Activated CD4-positive, alpha-beta T cell treated with anti-CD3 and anti-CD28 coated beads, Interleukin-2, amount 50 U/mL, for 24 hours (primary cell): ENCODE data around the gene ZMYM3.

Experiments used
- DNase-seq, 2 donors: peaks; one replicate each; pipeline ENCODE4 v3.0.0-alpha.2; 2020; ENCODE audit warnings: low read depth in 1 of 2, low spot score in 1 of 2

Gene ZMYM3

GRCh38 chrX:71214604-71215337 is 39.2 kb downstream of the ZMYM3 start:
- no peak for DNase-seq

DNA sequence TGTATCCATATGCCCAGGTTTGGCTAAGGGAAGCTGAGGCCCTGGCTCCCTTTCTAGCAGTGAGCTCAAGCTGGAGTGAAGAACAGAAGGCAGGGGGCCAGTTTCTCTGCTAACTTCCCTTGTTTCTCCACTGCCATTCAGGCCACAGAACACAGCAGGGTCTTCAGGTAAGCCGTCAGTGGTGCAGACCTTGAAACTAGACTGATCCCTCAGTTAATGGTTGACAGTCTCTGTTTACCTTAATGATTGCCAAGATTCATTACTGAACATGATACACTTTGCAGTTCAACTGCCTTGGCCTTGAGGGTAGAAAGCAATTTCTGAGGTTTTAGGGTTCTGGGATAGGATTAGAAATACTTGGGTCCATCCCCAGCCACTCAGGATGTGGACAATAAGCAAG is 39.8 kb downstream of the ZMYM3 start:
- no peak for DNase-seq

DNA sequence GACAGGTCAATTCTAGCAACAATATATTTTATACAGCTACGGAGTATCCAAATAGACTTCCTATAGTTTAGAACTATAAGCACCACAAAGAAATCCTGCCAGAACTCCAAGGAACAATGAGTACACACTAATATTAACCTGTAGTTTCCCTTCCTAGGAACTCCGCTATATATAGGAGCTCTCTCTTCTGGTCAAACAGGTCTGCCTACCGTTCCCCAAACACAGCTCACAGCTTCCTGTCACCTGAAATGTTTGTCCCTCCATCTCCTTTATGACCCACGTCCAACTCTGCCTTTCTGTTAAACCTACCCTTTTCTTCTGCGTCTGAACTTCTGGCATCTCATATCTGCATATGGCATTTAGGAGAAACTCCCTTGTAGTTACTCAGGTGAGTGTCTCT is 41.4 kb downstream of the ZMYM3 start:
- no peak for DNase-seq

- no peak for DNase-seq
These were observed 43.1 kb downstream of the ZMYM3 start for GRCh38 chrX:71210816-71211215.

- DNase-seq = no peak
These were observed 54.5 kb downstream of the ZMYM3 start for GRCh38 chrX:71199252-71200008.

DNA sequence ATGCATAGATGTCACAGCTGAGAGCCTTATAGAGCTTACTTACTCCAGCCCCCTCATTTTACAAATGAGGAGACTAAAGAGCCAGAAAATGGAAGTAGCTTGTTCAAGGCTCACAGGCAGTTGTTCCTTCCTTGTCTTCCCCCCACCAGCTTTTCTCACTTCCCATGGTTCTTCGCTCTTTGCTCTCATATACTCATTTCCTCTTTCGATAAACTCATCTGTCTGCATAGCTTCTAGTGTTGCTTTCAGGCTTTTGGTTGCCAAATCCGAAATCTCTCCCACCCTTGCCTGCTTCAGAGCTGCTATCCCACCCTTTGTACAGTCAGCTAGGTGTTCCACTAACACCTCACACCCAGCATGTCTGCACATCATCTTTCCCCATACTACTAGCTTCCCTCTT is 55.9 kb downstream of the ZMYM3 start:
- no peak for DNase-seq

DNA sequence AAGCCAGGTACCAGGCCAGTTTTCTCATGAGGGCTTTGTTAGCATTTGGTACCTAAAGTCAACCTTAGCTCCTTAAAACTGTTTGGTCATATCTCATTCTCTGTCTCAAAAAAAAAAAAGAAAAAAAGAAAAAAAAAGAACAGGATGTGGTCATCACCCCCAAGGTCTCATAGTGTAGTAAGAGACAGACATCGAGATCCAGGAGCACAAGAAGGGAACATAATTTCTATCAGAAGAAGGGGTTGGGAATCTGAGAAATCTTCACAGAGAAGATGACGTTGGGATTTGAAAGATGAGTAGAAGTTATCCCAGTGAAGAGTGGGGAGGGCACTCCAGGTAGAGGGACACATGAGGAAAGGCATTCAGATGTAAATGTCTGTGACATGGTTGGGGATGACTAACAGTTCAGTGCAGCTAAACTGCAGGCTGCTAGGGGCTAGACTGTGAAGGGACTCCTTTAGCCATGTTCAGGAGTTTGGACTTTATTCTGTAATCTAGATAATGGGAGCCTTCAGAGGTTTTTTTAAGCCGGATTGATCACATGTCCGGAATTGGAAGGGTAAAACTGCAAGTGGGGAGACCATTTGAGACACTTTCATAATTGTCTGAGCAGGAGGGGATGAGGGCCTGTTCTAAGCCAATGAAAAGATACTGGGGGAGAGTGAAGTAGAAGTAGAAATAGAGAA is 57.8 kb downstream of the ZMYM3 start:
- DNase-seq = no peak

- DNase-seq = no peak
These were observed 62.7 kb downstream of the ZMYM3 start for GRCh38 chrX:71191248-71191647.
